HG03457 (cell line): ENCODE results near the gene PPP1R16B.
A peak's percentile ranks its signal among the peaks of the same experiment; 100 is the strongest.

Experiments
- ATAC-seq: cut with Tn5 transposase; IDR thresholded peaks from one replicate; pipeline ENCODE4 v1.9.1; 2021; ENCODE audit warnings: moderate number of reproducible peaks; ENCODE audit not compliant: unreplicated experiment

The PPP1R16B gene

GRCh38 chr20:38805502-38805957 lies at the start of gene PPP1R16B:
PPP1R16B (plus strand) TSS chr20:38805697; CDS start chr20:38835926, 30,229 bp downstream.
- ATAC-seq: peak; percentile 35

GRCh38 chr20:38757145-38757775 lies 48.2 kb upstream of the PPP1R16B start:
- no peak for ATAC-seq

- no peak for ATAC-seq
Measured at GRCh38 chr20:38759106-38759505, 46.4 kb upstream of the PPP1R16B start.

GRCh38 chr20:38760978-38761377 lies 44.5 kb upstream of the PPP1R16B start:
- no peak for ATAC-seq

- ATAC-seq: no peak
Measured at GRCh38 chr20:38762174-38762573, 43.3 kb upstream of the PPP1R16B start.

GRCh38 chr20:38763616-38764015 lies 41.9 kb upstream of the PPP1R16B start:
- no peak for ATAC-seq

GRCh38 chr20:38764567-38765318 lies 40.8 kb upstream of the PPP1R16B start:
- no peak for ATAC-seq

GRCh38 chr20:38766071-38766470 lies 39.4 kb upstream of the PPP1R16B start:
- ATAC-seq: no peak

- ATAC-seq: no peak
Measured at GRCh38 chr20:38769376-38770295, 35.9 kb upstream of the PPP1R16B start.

GRCh38 chr20:38770546-38770945 lies 35.0 kb upstream of the PPP1R16B start:
- no peak for ATAC-seq

- ATAC-seq: no peak
Measured at GRCh38 chr20:38770970-38771369, 34.5 kb upstream of the PPP1R16B start.

GRCh38 chr20:38771621-38772020 lies 33.9 kb upstream of the PPP1R16B start:
- no peak for ATAC-seq

GRCh38 chr20:38774167-38774566 lies 31.3 kb upstream of the PPP1R16B start:
- ATAC-seq: no peak

GRCh38 chr20:38776363-38776762 lies 29.1 kb upstream of the PPP1R16B start:
- ATAC-seq: no peak

- no peak for ATAC-seq
Measured at GRCh38 chr20:38779247-38780097, 26.0 kb upstream of the PPP1R16B start.

GRCh38 chr20:38782275-38782674 lies 23.2 kb upstream of the PPP1R16B start:
- no peak for ATAC-seq

- no peak for ATAC-seq
Measured at GRCh38 chr20:38787870-38788269, 17.6 kb upstream of the PPP1R16B start.

GRCh38 chr20:38789503-38790199 lies 15.8 kb upstream of the PPP1R16B start:
- ATAC-seq: no peak

- ATAC-seq: no peak
Measured at GRCh38 chr20:38790200-38791053, 15.1 kb upstream of the PPP1R16B start.
